Common myeloid progenitor, CD34-positive (primary cell): ENCODE results near the gene IMPG2.

ENCODE experiments used
- CTCF ChIA-PET: fragments of 350-600 bp; sonication (Branson Sonifier 250); formaldehyde crosslinking; loops from one replicate; lab custom pipeline; 2021; ENCODE audit warnings: antibody characterized with exemption; lab: Charles Lee
- POLR2A ChIA-PET: fragments of 350-600 bp; sonication (Branson Sonifier 250); formaldehyde crosslinking; loops from one replicate; lab custom pipeline; 2021; ENCODE audit warnings: antibody characterized with exemption; lab: Charles Lee
- DNase-seq, 3 donors: peaks; one replicate each; pipeline versions ENCODE4 v3.0.0 to v3.0.0-alpha.2; 2013
- H3K27ac ChIP-seq, 2 experiments: 1 replicate in 1 of 2; 2 replicates in 1 of 2; pipeline ENCODE4 v1.7.0; 2013; ENCODE audit warnings: inconsistent platforms in 2 of 2, low read length in 2 of 2, mild to moderate bottlenecking in 2 of 2, low read depth in 1 of 2, moderate library complexity in 1 of 2; ENCODE audit not compliant: severe bottlenecking in 2 of 2, insufficient read depth in 1 of 2, poor library complexity in 1 of 2
- H3K27me3 ChIP-seq, 5 experiments: replicated peaks in 2 of 5; 1 replicate in 3 of 5; 2 replicates in 2 of 5; pipeline versions ENCODE4 v1.6.1 to v1.7.0; 2013; ENCODE audit warnings: low read length in 4 of 5, mild to moderate bottlenecking in 2 of 5, moderate library complexity in 2 of 5, inconsistent platforms in 1 of 5; ENCODE audit not compliant: insufficient read depth in 5 of 5, control insufficient read depth in 4 of 5
- H3K36me3 ChIP-seq, 4 experiments: 1 replicate in 2 of 4; 2 replicates in 2 of 4; pipeline versions ENCODE4 v1.6.1 to v1.7.0; 2013; ENCODE audit warnings: low read length in 3 of 4, control low read depth in 1 of 4, mild to moderate bottlenecking in 1 of 4; ENCODE audit not compliant: control insufficient read depth in 4 of 4, insufficient read depth in 4 of 4
- H3K4me1 ChIP-seq, 4 experiments: 1 replicate in 3 of 4; 2 replicates in 1 of 4; pipeline versions ENCODE4 v1.6.1 to v1.7.1; 2013; ENCODE audit warnings: low read length in 3 of 4, mild to moderate bottlenecking in 3 of 4, control low read depth in 1 of 4, inconsistent platforms in 1 of 4, moderate library complexity in 1 of 4; ENCODE audit not compliant: control insufficient read depth in 4 of 4, insufficient read depth in 4 of 4; ENCODE audit errors: control extremely low read depth in 1 of 4
- H3K4me3 ChIP-seq, 7 experiments: 1 replicate in 4 of 7; 2 replicates in 3 of 7; pipeline versions ENCODE4 v1.5.1 to v1.7.0; 2013; ENCODE audit warnings: mild to moderate bottlenecking in 7 of 7, low read length in 6 of 7, moderate library complexity in 6 of 7, inconsistent platforms in 2 of 7, low read depth in 2 of 7, control low read depth in 1 of 7; ENCODE audit not compliant: insufficient read depth in 4 of 7, control insufficient read depth in 1 of 7; ENCODE audit errors: extremely low read depth in 1 of 7
- H3K9me3 ChIP-seq, 5 experiments: 1 replicate in 4 of 5; 2 replicates in 1 of 5; pipeline versions ENCODE4 v1.6.1 to v1.7.1; 2013; ENCODE audit warnings: low read length in 4 of 5, mild to moderate bottlenecking in 2 of 5, inconsistent platforms in 1 of 5, low read depth in 1 of 5, moderate library complexity in 1 of 5; ENCODE audit not compliant: control insufficient read depth in 4 of 5, insufficient read depth in 2 of 5; ENCODE audit errors: control extremely low read depth in 1 of 5
- WGBS: methylation state at CpG from one replicate; pipeline ENCODE4 v1.1.5; 2013; ENCODE audit not compliant: insufficient coverage; 5-methylcytosine and 5-hydroxymethylcytosine counted together

The IMPG2 gene

DNA sequence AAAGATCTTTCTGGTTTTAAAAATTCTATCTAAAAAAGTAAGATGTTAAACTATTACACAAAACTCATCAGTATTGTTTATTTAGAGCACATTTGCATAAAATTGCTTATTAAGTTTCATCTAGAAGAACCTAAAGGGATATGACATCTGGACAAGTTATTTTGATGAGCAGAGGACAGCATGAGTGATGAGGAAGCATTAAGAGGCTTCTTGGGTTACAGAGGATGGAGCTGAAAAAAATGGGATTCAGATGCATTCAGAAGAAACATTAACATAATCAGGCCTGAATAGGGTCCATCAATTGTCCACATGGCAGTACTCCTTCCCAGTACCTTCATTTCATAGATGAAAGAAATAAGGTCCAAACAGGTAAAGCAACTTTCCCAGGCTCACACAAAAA lies 41.6 kb downstream of the IMPG2 start:
- POLR2A ChIA-PET: no interaction called here
- Histone ChIP-seq H3K36me3 (no peaks in the 10 kb centered on the region), H3K4me3 (no peak overlapping the region), H3K27ac (no peak overlapping the region), H3K4me1 (no peaks in the 10 kb centered on the region), H3K27me3 (no peaks in the 10 kb centered on the region), H3K9me3 (no peaks in the 10 kb centered on the region)
- no peak for DNase-seq
- CTCF ChIA-PET: no interaction called here

DNA sequence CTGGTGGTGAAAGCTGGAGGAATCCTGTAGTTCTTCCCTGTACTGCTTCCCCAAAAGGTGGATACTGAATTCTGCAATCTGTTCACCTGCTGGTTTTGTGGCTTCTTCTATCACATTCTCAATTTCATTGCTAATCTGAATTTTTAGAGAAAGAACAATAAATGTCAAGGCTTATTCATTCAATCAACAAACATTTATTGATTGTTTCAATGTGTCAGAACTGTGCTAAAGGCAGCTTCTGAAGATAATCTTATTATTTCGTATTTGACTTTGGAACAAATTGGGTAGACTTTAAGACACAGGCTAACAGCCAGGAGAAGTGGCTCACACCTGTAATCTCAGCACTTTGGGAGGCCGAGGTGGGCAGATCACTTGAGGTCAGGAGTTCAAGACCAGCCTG lies 46.8 kb downstream of the IMPG2 start:
- Histone ChIP-seq H3K9me3 (no peaks in the 10 kb centered on the region), H3K4me3 (no peak overlapping the region), H3K36me3 (no peaks in the 10 kb centered on the region), H3K27me3 (no peaks in the 10 kb centered on the region), H3K27ac (no peak overlapping the region), H3K4me1 (no peaks in the 10 kb centered on the region)
- no peak for DNase-seq
- ChIA-PET POLR2A (no interaction called here), CTCF (no interaction called here)
- WGBS: 100% methylated on average over 2 of the region's 2 CpGs

DNA sequence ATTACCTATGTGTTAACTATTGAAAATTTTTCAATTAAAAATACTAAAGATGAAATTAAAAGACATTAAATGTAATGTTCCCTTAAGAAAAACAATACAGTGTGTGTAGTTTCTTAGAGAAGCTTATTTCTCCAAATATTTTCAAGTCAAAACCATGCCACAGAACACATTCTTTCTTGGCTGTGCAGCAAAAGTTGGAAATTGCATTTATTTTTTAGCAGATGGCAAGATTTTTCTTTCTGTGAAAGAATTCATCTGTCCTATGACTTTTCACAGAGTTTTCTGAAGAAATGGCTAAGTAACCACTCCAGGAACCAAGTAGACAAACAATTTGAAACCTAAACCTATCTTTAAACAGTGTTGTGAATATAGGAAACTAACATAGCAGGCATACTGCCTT lies 47.2 kb downstream of the IMPG2 start:
- no peaks in the 10 kb centered on the region for H3K27me3 ChIP-seq
- no peak for DNase-seq
- H3K4me1 ChIP-seq: no peaks in the 10 kb centered on the region
- CTCF ChIA-PET: no interaction called here
- H3K4me3 ChIP-seq: no peak overlapping the region
- H3K9me3 ChIP-seq: no peaks in the 10 kb centered on the region
- POLR2A ChIA-PET: no interaction called here
- H3K36me3 ChIP-seq: no peaks in the 10 kb centered on the region
- H3K27ac ChIP-seq: no peak overlapping the region

DNA sequence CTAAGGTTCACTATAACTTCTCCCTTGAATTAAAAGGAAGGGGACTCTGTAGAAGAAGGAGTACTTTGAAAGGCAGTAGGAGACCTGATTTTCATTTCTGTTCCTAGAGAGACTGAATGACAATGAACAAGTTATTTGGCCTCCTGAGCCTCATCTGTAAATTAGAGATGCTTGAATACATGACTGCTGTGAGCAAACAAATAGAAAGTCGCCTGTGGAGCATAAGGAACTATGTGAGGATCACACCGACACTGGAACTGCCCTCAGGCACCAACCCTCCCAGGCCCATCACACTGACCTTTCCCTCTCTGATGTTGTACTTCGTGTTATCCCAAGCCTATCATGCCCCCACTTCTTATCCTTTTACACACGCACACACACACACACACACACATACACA lies 48.6 kb downstream of the IMPG2 start:
- Histone ChIP-seq H3K36me3 (no peaks in the 10 kb centered on the region), H3K4me3 (no peak overlapping the region), H3K27ac (no peak overlapping the region), H3K27me3 (no peaks in the 10 kb centered on the region), H3K4me1 (peaks cover 0 to 7% (median 4%) of the 10 kb centered on the region in 4 experiments), H3K9me3 (no peaks in the 10 kb centered on the region)
- 95% methylated on average over 4 of the region's 4 CpGs for WGBS
- ChIA-PET CTCF (interaction anchor here (1.1 kb wide), 1 partner anchor 12 kb away, joined by 3 read pairs; no protein-coding TSS in a partner anchor), POLR2A (no interaction called here)
- DNase-seq: no peak

DNA sequence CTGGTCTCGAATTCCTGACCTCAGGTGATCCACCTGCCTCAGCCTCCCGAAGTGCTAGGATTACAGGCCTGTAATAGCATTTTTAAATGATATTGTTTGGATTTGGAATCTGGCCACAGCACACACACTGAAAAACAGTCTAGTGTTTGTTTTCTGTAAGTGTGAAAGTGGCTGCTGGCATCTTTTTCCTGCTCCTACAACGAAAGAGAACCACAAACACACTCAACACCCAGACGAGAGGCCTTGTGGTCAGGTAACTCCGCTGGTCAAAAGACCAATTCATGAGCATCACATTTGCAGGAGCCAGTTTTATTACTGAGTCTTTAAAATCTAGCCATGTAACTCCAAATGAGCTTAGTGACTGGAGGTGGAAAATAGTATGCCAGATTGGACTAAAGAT lies 50.2 kb downstream of the IMPG2 start:
- 100% methylated on average over 1 of the region's 5 CpGs for WGBS
- CTCF ChIA-PET: no interaction called here
- no peaks in the 10 kb centered on the region for H3K27me3 ChIP-seq
- POLR2A ChIA-PET: no interaction called here
- no peaks in the 10 kb centered on the region for H3K36me3 ChIP-seq
- H3K4me1 ChIP-seq: peaks cover 0 to 7% (median 4%) of the 10 kb centered on the region in 4 experiments
- H3K27ac ChIP-seq: no peak overlapping the region
- no peak for DNase-seq
- H3K4me3 ChIP-seq: no peak overlapping the region
- H3K9me3 ChIP-seq: no peaks in the 10 kb centered on the region

GRCh38 chr3:101268971-101269671 lies 51.3 kb downstream of the IMPG2 start:
- no peak overlapping the region for H3K4me3 ChIP-seq
- no peaks in the 10 kb centered on the region for H3K36me3 ChIP-seq
- no peaks in the 10 kb centered on the region for H3K27me3 ChIP-seq
- DNase-seq: no peak
- ChIA-PET POLR2A (no interaction called here), CTCF (no interaction called here)
- no peak overlapping the region for H3K27ac ChIP-seq
- H3K4me1 ChIP-seq: peaks cover 0 to 7% (median 4%) of the 10 kb centered on the region in 4 experiments
- H3K9me3 ChIP-seq: peaks cover 0 to 3% (median 0%) of the 10 kb centered on the region in 5 experiments
- WGBS: no CpG with 5 or more reads among the region's 3 CpGs

GRCh38 chr3:101268141-101268540 lies 52.2 kb downstream of the IMPG2 start:
- 91% methylated on average over 1 of the region's 2 CpGs for WGBS
- H3K36me3 ChIP-seq: no peaks in the 10 kb centered on the region
- H3K4me3 ChIP-seq: no peak overlapping the region
- peaks cover 0 to 3% (median 0%) of the 10 kb centered on the region in 5 experiments for H3K9me3 ChIP-seq
- H3K27ac ChIP-seq: no peak overlapping the region
- CTCF ChIA-PET: no interaction called here
- H3K27me3 ChIP-seq: no peaks in the 10 kb centered on the region
- H3K4me1 ChIP-seq: peaks cover 0 to 7% (median 4%) of the 10 kb centered on the region in 4 experiments
- POLR2A ChIA-PET: no interaction called here
- DNase-seq: no peak
